Measurements from ENCODE around the gene ORAI2. TPM values are rescaled to one million over a fixed set of nuclear protein-coding genes. Genes with fewer than 3 reads are reported as not detected.
A peak's percentile ranks its signal among the peaks of the same experiment; 100 is the strongest.

Gene ORAI2
- total and polyA plus RNA-seq, 2 of the 13 experiments (the other 11 are each of a cell fraction or from before 2014, with no cell fraction given): 3.0 to 6.0 TPM

GRCh38 chr7:102395873-102396709 is 37.3 kb upstream of the ORAI2 start, which contains the start of gene PRKRIP1 (continued):
- TF ChIP-seq LRRFIP1 (CRISPR knock-in tag; conservative IDR thresholded peaks at IDR 0.05) (no peak), ZSCAN20 (CRISPR knock-in tag; IDR thresholded peaks at IDR 0.05; ENCODE audit: borderline replicate concordance) (0 out of 2 replicates have a peak, but pooled peaks have one; percentile 58), ZFYVE20 (CRISPR knock-in tag; IDR thresholded peaks at IDR 0.05; ENCODE audit: borderline replicate concordance, low read depth) (no peak), ZNF382 (CRISPR knock-in tag; IDR thresholded peaks at IDR 0.05; ENCODE audit: borderline replicate concordance) (no peak), ZNF598 (CRISPR knock-in tag; IDR thresholded peaks at IDR 0.05; ENCODE audit: borderline replicate concordance) (0 out of 2 replicates have a peak, but pooled peaks have one; percentile 59), PHB2 (IDR thresholded peaks at IDR 0.05; ENCODE audit: partially characterized antibody) (no peak), ZNF331 (CRISPR knock-in tag; IDR thresholded peaks at IDR 0.05) (peak; percentile 26; the same call in 1 of the 2 replicates), KLF12 (CRISPR knock-in tag; IDR thresholded peaks at IDR 0.05; ENCODE audit: borderline replicate concordance) (no peak), ZNF773 (CRISPR knock-in tag; IDR thresholded peaks at IDR 0.05; ENCODE audit: borderline replicate concordance) (no peak), PHF5A (CRISPR knock-in tag; IDR thresholded peaks at IDR 0.05; ENCODE audit: low read depth, unreplicated experiment) (no peak), SIX4 (CRISPR knock-in tag; IDR thresholded peaks at IDR 0.05) (no peak), CENPT (CRISPR knock-in tag; IDR thresholded peaks at IDR 0.05; ENCODE audit: low read depth) (no peak), CSRNP2 (CRISPR knock-in tag; conservative IDR thresholded peaks at IDR 0.05; ENCODE audit: low read depth) (no peak), RBFOX2 (IDR thresholded peaks at IDR 0.05; ENCODE audit: low read depth, low read length) (peak; percentile 79), ARNT2 (CRISPR knock-in tag; IDR thresholded peaks at IDR 0.05; ENCODE audit: low read depth) (no peak; the same call in 1 of the 2 replicates), POGZ (CRISPR knock-in tag; IDR thresholded peaks at IDR 0.05) (peak; percentile 61; the same call in 1 of the 2 replicates), MLX (CRISPR knock-in tag; IDR thresholded peaks at IDR 0.05) (no peak), KDM2A (CRISPR knock-in tag; IDR thresholded peaks at IDR 0.05; ENCODE audit: borderline replicate concordance, low read depth) (peak; percentile 100), ZNF430 (CRISPR knock-in tag; IDR thresholded peaks at IDR 0.05) (peak; percentile 58; the same call in 1 of the 2 replicates), HHEX (CRISPR knock-in tag; IDR thresholded peaks at IDR 0.05) (no peak), NPAS2 (CRISPR knock-in tag; IDR thresholded peaks at IDR 0.05; ENCODE audit: borderline replicate concordance) (no peak), ZBTB7B (CRISPR knock-in tag; IDR thresholded peaks at IDR 0.05) (no peak), HOXA9 (CRISPR knock-in tag; IDR thresholded peaks at IDR 0.05; ENCODE audit: borderline replicate concordance) (no peak), ZNF18 (CRISPR knock-in tag; IDR thresholded peaks at IDR 0.05; ENCODE audit: insufficient replicate concordance) (no peak)

All from HepG2 (cell line).